ENCODE results near the gene MRTFA. TPM values are rescaled to one million over a fixed set of nuclear protein-coding genes. Genes with fewer than 3 reads are reported as not detected.

Gene MRTFA
- total and polyA plus RNA-seq, 2 of the 13 experiments (the other 11 are each of a cell fraction or from before 2014, with no cell fraction given), result 2.4 to 8.2 TPM

- TF ChIP-seq BATF2 (CRISPR knock-in tag; IDR thresholded peaks at IDR 0.05), result 0 out of 2 replicates have a peak, but pooled peaks have one; percentile 39
- no peak for TF ChIP-seq NR2F2 (IDR thresholded peaks at IDR 0.05; ENCODE audit: borderline replicate concordance, low read depth)
- no peak for TF ChIP-seq REXO4 (CRISPR knock-in tag; IDR thresholded peaks at IDR 0.05; ENCODE audit: borderline replicate concordance)
- peak; percentile 75 for TF ChIP-seq ZNF678 (CRISPR knock-in tag; IDR thresholded peaks at IDR 0.05)
- no peak for TF ChIP-seq CREM (IDR thresholded peaks at IDR 0.05)
- no peak for TF ChIP-seq CREM (CRISPR knock-in tag; IDR thresholded peaks at IDR 0.05)
- TF ChIP-seq ZNF547 (CRISPR knock-in tag; IDR thresholded peaks at IDR 0.05), result peak; percentile 63; the same call in 1 of the 2 replicates
- TF ChIP-seq ZBTB21 (CRISPR knock-in tag; IDR thresholded peaks at IDR 0.05), result peak; percentile 38; the same call in 1 of the 2 replicates
- peak; percentile 12; the same call in 1 of the 2 replicates for TF ChIP-seq STAT6 (CRISPR knock-in tag; IDR thresholded peaks at IDR 0.05; ENCODE audit: borderline replicate concordance)
- TF ChIP-seq SETDB1 (CRISPR knock-in tag; IDR thresholded peaks at IDR 0.05; ENCODE audit: borderline replicate concordance), result no peak
- TF ChIP-seq ZBTB43 (CRISPR knock-in tag; conservative IDR thresholded peaks at IDR 0.05), result peak; percentile 58; the same call in 1 of the 2 replicates
- TF ChIP-seq RERE (CRISPR knock-in tag; IDR thresholded peaks at IDR 0.05; ENCODE audit: low read depth), result no peak
- peak; percentile 64; the same call in 1 of the 2 replicates for TF ChIP-seq ZNF160 (CRISPR knock-in tag; IDR thresholded peaks at IDR 0.05)
- no peak; the same call in 1 of the 2 replicates for TF ChIP-seq KLF15 (CRISPR knock-in tag; IDR thresholded peaks at IDR 0.05; ENCODE audit: borderline replicate concordance)
- TF ChIP-seq ZNF597 (CRISPR knock-in tag; IDR thresholded peaks at IDR 0.05), result no peak
- TF ChIP-seq ZNF382 (CRISPR knock-in tag; IDR thresholded peaks at IDR 0.05; ENCODE audit: borderline replicate concordance), result no peak
- peak; percentile 74; the same call in 1 of the 2 replicates for TF ChIP-seq KLF11 (CRISPR knock-in tag; IDR thresholded peaks at IDR 0.05)
Observed at GRCh38 chr22:40651563-40652501, 15.3 kb upstream of the MRTFA start (continued).

All from HepG2 (cell line).